GM19240 (cell line): Measurements from ENCODE around the gene TMEM108.

ENCODE experiments used
- DNase-seq: peaks from one replicate; pipeline ENCODE4 v3.0.0; 2011; ENCODE audit warnings: low spot score; ENCODE audit not compliant: insufficient read length

TMEM108 gene

GRCh38 chr3:133115176-133115575 is 77.0 kb downstream of the TMEM108 start:
- DNase-seq, result no peak

- no peak for DNase-seq
Observed at GRCh38 chr3:133117342-133117741, 79.2 kb downstream of the TMEM108 start.

- DNase-seq, result no peak
Observed at GRCh38 chr3:133119176-133119575, 81.0 kb downstream of the TMEM108 start.

DNA sequence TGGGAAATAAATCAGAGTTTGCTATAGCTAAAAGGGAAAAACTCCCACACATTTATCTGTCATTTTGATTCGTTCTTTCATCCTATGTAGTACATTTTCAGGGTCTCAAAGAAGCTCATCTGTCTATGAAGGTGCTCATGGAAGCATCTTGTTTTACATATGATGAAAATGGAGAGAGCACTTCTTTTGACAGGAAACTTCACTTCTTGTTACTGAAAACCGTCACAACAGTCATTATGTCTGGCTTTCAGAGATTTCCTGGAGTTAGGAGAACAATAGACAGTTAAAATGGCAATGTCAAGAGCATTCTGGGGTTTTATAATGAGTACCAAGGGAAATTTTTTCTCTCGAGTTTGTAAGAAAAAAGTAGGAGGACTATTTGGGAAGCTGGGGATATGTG is 83.3 kb downstream of the TMEM108 start:
- no peak for DNase-seq

DNA sequence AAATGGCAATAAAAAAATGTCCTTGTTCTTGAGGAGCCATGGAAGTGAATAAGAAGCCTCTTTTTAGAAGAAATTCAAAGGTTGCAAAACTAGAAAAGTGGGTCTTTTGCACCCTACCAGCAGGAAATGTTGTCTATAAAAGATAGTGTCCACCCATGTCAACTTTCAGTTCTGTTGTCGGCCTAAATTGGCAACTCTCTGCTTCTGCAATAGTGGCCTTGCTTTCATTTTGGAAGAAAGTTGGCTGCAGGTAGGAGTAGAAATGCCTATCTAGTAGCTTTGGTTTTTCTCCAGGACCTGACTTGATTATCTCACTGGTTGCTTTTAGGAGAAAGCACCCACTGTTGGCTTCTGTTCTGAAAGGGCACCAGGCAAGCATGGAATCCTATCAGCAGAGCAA is 85.4 kb downstream of the TMEM108 start:
- no peak for DNase-seq

GRCh38 chr3:133124511-133124910 is 86.3 kb downstream of the TMEM108 start:
- no peak for DNase-seq

GRCh38 chr3:133125171-133125570 is 87.0 kb downstream of the TMEM108 start:
- no peak for DNase-seq

DNA sequence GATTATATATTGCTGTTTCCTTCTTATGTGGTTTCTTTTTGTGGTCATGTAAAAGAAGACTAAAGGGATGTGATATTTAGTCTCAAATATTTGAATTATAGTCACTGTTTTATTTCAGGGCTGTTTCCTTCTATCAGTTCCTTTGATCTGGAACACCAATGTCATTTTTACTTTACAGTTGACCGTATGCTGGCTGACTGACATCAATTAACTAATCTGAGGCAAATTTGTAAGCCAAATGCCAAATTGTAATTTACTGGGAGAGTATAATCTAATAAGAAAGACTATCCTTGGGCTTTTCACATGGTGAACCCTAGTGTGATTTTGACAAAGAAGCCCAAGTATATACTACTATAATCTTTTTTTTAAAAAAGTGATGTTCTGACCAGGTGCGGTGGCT is 87.6 kb downstream of the TMEM108 start:
- DNase-seq, result no peak

- no peak for DNase-seq
Observed at GRCh38 chr3:133127381-133127780, 89.2 kb downstream of the TMEM108 start.

DNA sequence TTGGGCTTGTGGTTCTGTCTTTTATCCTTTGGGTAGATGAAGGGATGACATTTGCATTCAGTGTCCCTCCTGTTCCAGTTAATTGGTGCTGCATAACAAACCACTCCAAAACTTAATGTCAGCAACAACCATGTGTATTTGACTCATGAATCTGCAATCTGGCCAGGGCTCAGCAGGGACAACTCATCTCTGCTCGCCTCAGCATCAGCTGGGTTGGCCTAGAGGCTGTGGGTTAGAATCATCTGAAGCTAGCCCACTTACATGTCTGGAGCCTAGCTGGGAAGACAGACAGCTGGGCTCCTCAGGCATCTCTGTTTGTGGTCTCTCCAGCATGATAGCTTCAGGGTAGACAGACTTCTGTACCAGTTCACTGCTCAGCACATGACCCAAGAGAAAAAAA is 92.0 kb downstream of the TMEM108 start:
- no peak for DNase-seq

- no peak for DNase-seq
Observed at GRCh38 chr3:133135306-133135705, 97.1 kb downstream of the TMEM108 start.

GRCh38 chr3:133136114-133137041 is 98.2 kb downstream of the TMEM108 start:
- no peak for DNase-seq

DNA sequence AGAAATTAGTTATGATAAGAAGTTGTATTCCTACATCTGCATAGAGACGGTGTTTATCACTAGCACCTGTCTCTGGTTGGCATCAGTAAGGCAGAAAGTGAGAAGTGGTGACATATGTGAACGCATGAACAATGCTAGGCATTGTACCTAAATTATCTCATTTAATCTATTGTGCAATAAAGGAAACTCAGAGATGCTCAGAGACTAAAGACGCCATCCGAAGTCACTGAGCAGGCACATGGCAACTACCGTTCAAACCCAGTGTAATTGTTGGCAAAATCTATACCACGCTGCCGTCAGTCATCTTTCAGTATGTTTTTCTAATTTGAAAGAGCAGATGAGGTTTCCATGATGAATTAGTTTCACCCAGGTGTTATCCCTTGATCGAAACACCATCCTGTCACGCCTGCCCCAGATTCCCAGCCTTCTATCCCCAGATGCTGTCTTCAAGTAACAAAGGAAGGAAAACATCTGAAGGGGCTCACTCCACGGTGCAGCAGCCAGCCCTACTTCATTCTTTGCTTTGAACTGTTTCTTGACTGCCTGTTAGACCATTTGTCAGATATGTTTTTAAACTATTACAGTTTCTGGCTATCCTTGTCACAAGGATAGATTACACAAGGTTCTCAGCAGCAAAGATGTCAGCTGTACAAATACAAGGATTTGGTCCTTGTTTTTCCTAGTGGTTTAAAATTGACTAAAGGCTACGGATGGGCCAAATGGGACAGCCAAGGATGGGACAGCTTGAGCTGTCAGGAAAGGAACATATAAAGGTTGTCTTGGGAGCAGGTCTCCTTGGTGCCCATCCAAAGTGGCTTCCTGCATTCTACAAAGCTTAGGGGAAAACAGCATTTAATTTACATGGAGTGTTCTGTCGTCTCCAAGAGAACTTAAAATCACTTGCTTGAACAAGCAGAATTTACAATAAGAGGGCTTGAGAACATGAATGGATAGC is 99.1 kb downstream of the TMEM108 start:
- DNase-seq, result no peak

GRCh38 chr3:133138017-133138416 is 99.8 kb downstream of the TMEM108 start:
- no peak for DNase-seq

- no peak for DNase-seq
Observed at GRCh38 chr3:133152056-133152455, 113.9 kb downstream of the TMEM108 start.

DNA sequence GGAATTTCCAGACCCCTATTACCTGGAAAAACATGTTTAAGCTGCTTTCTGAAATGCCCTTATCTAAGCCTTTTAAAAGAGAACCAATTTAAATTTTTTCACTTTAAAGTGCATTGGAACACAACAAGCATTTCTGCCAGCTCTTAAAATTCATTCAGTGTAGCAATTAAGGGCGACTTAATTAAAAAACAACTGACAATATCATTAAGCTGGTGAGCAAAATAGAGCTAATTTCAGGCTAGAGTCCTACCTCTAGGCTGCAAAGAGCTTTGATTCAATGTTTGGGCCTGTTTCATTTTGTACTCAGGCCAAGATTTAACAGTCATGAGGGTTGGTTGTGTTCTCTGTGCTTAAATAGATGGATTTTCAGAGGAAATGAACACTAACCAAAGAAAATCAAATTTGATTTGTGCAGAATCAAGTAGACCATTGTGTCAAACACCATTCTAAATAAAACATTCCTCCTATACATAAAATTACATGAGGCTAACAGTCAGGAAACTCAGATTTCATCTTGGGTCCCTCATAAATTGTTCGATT is 114.6 kb downstream of the TMEM108 start:
- DNase-seq, result no peak

DNA sequence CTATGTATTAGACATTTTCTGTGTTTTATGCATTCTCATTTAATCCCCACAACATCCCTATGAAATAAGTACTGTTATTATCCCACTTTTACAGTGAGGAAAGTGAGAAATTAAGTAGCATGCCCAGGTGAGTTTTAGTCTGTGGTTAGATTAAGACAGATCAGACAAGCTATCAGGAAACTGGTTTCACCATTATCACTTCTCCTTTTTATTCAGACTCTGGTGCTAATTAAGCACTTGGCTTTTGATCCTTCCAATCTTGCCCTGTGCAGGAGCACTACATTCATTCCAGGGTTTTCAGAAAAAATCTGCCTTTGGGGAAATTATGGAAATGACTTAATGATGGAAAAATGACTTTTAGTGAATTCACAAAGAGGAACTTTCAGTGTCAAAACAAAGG is 115.2 kb downstream of the TMEM108 start:
- DNase-seq, result no peak

DNA sequence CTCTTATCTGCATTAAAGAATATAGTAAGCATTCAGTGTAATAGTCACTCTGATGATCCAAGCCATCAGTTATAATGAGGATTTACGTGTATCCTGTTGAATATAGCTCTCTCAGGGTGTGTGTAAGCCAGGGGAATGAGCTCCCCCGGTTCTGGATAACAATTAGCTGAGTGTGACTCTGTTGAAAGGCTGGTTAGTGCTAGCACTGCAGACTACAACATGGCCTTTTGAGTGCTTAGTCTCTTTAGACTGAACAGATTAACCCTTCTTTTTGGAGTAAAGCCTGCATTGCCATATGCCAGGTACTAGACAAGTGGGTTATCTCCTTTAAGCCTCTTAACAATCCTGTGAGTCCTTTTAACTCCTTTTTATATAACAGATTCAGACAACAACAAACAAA is 119.5 kb downstream of the TMEM108 start:
- no peak for DNase-seq

- no peak for DNase-seq
Observed at GRCh38 chr3:133158686-133159085, 120.5 kb downstream of the TMEM108 start.

DNA sequence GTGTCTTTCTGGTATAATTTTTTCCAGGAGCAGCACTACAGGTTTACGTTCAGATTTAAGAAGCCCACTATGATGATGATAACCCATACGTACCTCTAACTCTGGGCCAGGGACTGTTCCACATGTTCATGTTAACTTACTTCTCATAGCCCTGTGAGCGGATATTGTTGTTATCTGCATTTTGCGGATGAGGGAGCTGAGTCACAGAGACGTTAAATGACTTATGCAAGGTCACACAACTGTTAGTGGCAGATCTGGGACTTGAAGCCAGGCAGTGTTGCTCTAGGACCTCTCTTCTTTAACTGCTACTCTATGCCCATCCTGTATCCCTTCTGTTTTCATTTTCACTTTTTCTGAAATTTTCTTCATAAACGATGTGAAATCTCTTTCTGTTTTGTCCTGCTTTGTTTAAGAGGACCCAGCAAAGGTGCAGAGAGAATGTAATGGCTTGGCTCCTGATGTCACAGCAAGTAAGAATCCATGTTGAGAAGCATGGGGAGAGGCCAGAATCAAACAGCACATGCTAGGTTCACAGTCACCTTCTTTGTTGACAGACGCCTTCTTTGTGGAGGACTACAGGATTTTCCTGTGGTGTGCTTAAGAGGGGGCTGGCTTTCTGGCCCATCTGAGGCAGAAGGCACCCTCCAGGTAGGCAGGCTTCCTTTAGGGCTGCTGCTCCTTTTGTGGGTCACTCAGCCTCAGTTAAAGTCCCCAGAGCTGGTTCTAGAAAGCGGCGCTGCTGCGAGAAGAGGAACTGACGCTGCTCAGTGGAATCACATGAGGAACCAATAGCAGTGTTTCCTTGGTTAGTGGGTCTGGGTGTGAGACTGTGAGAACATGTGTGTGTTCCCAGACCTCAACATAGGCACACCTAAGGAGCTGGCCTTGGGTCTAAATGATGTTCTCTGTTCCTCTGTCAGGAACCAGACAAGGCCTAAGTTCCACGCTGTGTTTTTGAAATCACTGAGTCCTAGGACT is 121.6 kb downstream of the TMEM108 start:
- no peak for DNase-seq

- DNase-seq, result no peak
Observed at GRCh38 chr3:133161656-133162055, 123.5 kb downstream of the TMEM108 start.
